Neural cell (in vitro differentiated cells): Measurements from ENCODE around the gene SCAF4.

Experiments used
- CTCF ChIP-seq: fragments of 450-650 bp; IDR thresholded peaks from 2 replicates; pipeline ENCODE4 v1.5.1; 2014; ENCODE audit warnings: antibody characterized with exemption, mild to moderate bottlenecking, moderate library complexity; ENCODE audit not compliant: poor library complexity, severe bottlenecking
- EZH2 ChIP-seq: fragments of 200-600, 300-800 bp; shearing (Covaris generic), sonication (generic); IDR thresholded peaks from 2 replicates; pipeline ENCODE4 v1.6.1; 2014; ENCODE audit warnings: antibody characterized with exemption, low read length, borderline replicate concordance, mild to moderate bottlenecking; ENCODE audit not compliant: insufficient read depth, poor library complexity, severe bottlenecking
- REST ChIP-seq: IDR thresholded peaks from 2 replicates; pipeline ENCODE4 v1.6.1; 2012; ENCODE audit warnings: borderline replicate concordance
- TAF1 ChIP-seq: IDR thresholded peaks from 2 replicates; pipeline ENCODE4 v1.6.1; 2012; ENCODE audit warnings: low read depth

GRCh38 chr21:31720739-31721138 is 11.2 kb downstream of the SCAF4 start:
- no peak for TF ChIP-seq TAF1
- no peak for TF ChIP-seq CTCF
- no peak for TF ChIP-seq REST
- no peak for TF ChIP-seq EZH2
